WTC11 (cell line): ENCODE data around the gene KRTAP10-3. TPM values are rescaled to one million over a fixed set of nuclear protein-coding genes. Genes with fewer than 3 reads are reported as not detected.

Experiments used
- ATAC-seq: fragments of 200-7000 bp; cut with Tn5 transposase; 2 replicates; pipeline ENCODE4 v1.10.0; 2021; ENCODE audit warnings: mild to moderate bottlenecking, moderate library complexity
- CTCF ChIA-PET: fragments of 300-600 bp; sonication (Branson Sonifier 250); formaldehyde crosslinking; loops from one replicate; lab custom pipeline; 2021; ENCODE audit warnings: antibody characterized with exemption; lab: Charles Lee
- POLR2A ChIA-PET: fragments of 350-600 bp; sonication (Branson Sonifier 250); formaldehyde crosslinking; loops from one replicate; lab custom pipeline; 2021; ENCODE audit warnings: antibody characterized with exemption; lab: Charles Lee
- DNase-seq: peaks from one replicate; pipeline ENCODE4 v3.0.0; 2021; ENCODE audit warnings: low spot score
- H3K27ac Mint-ChIP-seq: 2 replicates; pipeline ENCODE4 v1.8.0; 2021; ENCODE audit warnings: mixed read lengths
- H3K27me3 Mint-ChIP-seq: 2 replicates; pipeline ENCODE4 v1.8.0; 2021; ENCODE audit warnings: low read depth, mild to moderate bottlenecking, moderate library complexity, mixed read lengths
- H3K36me3 Mint-ChIP-seq: 2 replicates; pipeline ENCODE4 v1.8.0; 2021; ENCODE audit warnings: mixed read lengths
- H3K4me1 Mint-ChIP-seq: 2 replicates; pipeline ENCODE4 v1.8.0; 2022; ENCODE audit warnings: mixed read lengths
- H3K4me3 Mint-ChIP-seq: 2 replicates; pipeline ENCODE4 v1.8.0; 2021; ENCODE audit warnings: mild to moderate bottlenecking, moderate library complexity, mixed read lengths
- H3K9me3 Mint-ChIP-seq: 2 replicates; pipeline ENCODE4 v1.8.0; 2021; ENCODE audit warnings: mixed read lengths
- FOXK1 ChIP-seq: sonication (generic); formaldehyde crosslinking; IDR thresholded peaks from 2 replicates; pipeline ENCODE4 v1.8.0; 2022; ENCODE audit warnings: mild to moderate bottlenecking, moderate library complexity, missing genetic modification reagents
- GRHL2 ChIP-seq: fragments of 250-450 bp; sonication (Bioruptor Pico); IDR thresholded peaks from 2 replicates; pipeline ENCODE4 v1.8.0; 2022; ENCODE audit warnings: mild to moderate bottlenecking, moderate library complexity; ENCODE audit not compliant: insufficient replicate concordance, severe bottlenecking
- GTF2I ChIP-seq: fragments of 250-450 bp; sonication (Bioruptor Pico); conservative IDR thresholded peaks from 2 replicates; pipeline ENCODE4 v1.4.0; 2021; ENCODE audit warnings: mild to moderate bottlenecking
- JAZF1 ChIP-seq: fragments of 250-450 bp; sonication (Bioruptor Pico); IDR thresholded peaks from 2 replicates; pipeline ENCODE4 v1.9.0; 2021; ENCODE audit warnings: moderate library complexity, mild to moderate bottlenecking, inconsistent platforms
- JUN ChIP-seq: sonication (generic); formaldehyde crosslinking; IDR thresholded peaks from 2 replicates; pipeline ENCODE4 v1.8.0; 2023; ENCODE audit warnings: mild to moderate bottlenecking, missing genetic modification reagents
- MXD4 ChIP-seq: fragments of 250-450 bp; sonication (Bioruptor Pico); IDR thresholded peaks from 2 replicates; pipeline ENCODE4 v1.8.0; 2021; ENCODE audit warnings: mild to moderate bottlenecking, moderate library complexity, borderline replicate concordance
- MYBL2 ChIP-seq: sonication (generic); formaldehyde crosslinking; IDR thresholded peaks from 2 replicates; pipeline ENCODE4 v1.8.1; 2023; ENCODE audit warnings: mild to moderate bottlenecking, moderate library complexity, missing genetic modification reagents
- NFATC4 ChIP-seq: fragments of 250-450 bp; sonication (Bioruptor Pico); IDR thresholded peaks from 2 replicates; pipeline ENCODE4 v1.9.0; 2021; ENCODE audit warnings: mild to moderate bottlenecking
- NFE2L1 ChIP-seq: sonication (generic); formaldehyde crosslinking; IDR thresholded peaks from 2 replicates; pipeline ENCODE4 v1.8.1; 2023; ENCODE audit warnings: missing genetic modification reagents
- OVOL2 ChIP-seq: fragments of 250-450 bp; sonication (Bioruptor Pico); IDR thresholded peaks from 2 replicates; pipeline ENCODE4 v1.9.0; 2021; ENCODE audit warnings: mild to moderate bottlenecking, borderline replicate concordance
- TP53 ChIP-seq: sonication (generic); formaldehyde crosslinking; IDR thresholded peaks from 2 replicates; pipeline ENCODE4 v1.8.1; 2023; ENCODE audit warnings: mild to moderate bottlenecking, missing genetic modification reagents
- ZNF138 ChIP-seq: sonication (generic); formaldehyde crosslinking; conservative IDR thresholded peaks from 2 replicates; pipeline ENCODE4 v1.8.1; 2022; ENCODE audit warnings: mild to moderate bottlenecking, moderate library complexity, missing genetic modification reagents
- ZNF232 ChIP-seq: sonication (generic); formaldehyde crosslinking; IDR thresholded peaks from 2 replicates; pipeline ENCODE4 v1.8.0; 2022; ENCODE audit warnings: mild to moderate bottlenecking, missing genetic modification reagents
- ZNF396 ChIP-seq: fragments of 250-450 bp; sonication (Bioruptor Pico); IDR thresholded peaks from 2 replicates; pipeline ENCODE4 v1.8.0; 2021; ENCODE audit warnings: mild to moderate bottlenecking, moderate library complexity, borderline replicate concordance
- total RNA-seq: library from RNA; stranded (reverse); gene quantifications from 3 replicates; pipeline ENCODE4 v1.2.3, GENCODE V29; 2021
- TF ChIP-seq, protein P1 (sequence below): sonication (generic); formaldehyde crosslinking; IDR thresholded peaks from 2 replicates; pipeline ENCODE4 v1.8.1; 2023; ENCODE audit warnings: mild to moderate bottlenecking, missing genetic modification reagents
- TF ChIP-seq, protein P2 (sequence below): sonication (generic); formaldehyde crosslinking; IDR thresholded peaks from 2 replicates; pipeline ENCODE4 v1.8.0; 2023; ENCODE audit warnings: missing genetic modification reagents
- TF ChIP-seq, protein P3 (sequence below): fragments of 250-450 bp; sonication (Bioruptor Pico); IDR thresholded peaks from 2 replicates; pipeline ENCODE4 v2.1.2; 2022; ENCODE audit warnings: mild to moderate bottlenecking, moderate library complexity
- TF ChIP-seq, protein P4 (sequence below): fragments of 200-600 bp; IDR thresholded peaks from 2 replicates; pipeline ENCODE4 v1.8.0; 2022; ENCODE audit warnings: antibody characterized with exemption
- TF ChIP-seq, protein P5 (sequence below): sonication (generic); formaldehyde crosslinking; IDR thresholded peaks from 2 replicates; pipeline ENCODE4 v1.8.1; 2023; ENCODE audit warnings: mild to moderate bottlenecking, missing genetic modification reagents, borderline replicate concordance
- TF ChIP-seq, protein P6 (sequence below): fragments of 250-450 bp; sonication (Bioruptor Pico); conservative IDR thresholded peaks from 2 replicates; pipeline ENCODE4 v1.9.0; 2021; ENCODE audit warnings: mild to moderate bottlenecking
- TF ChIP-seq, protein P7 (sequence below): sonication (generic); formaldehyde crosslinking; IDR thresholded peaks from 2 replicates; pipeline ENCODE4 v1.8.0; 2022; ENCODE audit warnings: mild to moderate bottlenecking, missing genetic modification reagents

KRTAP10-3 gene
- total RNA-seq, 1 experiment from 2014 or later: not detected

DNA sequence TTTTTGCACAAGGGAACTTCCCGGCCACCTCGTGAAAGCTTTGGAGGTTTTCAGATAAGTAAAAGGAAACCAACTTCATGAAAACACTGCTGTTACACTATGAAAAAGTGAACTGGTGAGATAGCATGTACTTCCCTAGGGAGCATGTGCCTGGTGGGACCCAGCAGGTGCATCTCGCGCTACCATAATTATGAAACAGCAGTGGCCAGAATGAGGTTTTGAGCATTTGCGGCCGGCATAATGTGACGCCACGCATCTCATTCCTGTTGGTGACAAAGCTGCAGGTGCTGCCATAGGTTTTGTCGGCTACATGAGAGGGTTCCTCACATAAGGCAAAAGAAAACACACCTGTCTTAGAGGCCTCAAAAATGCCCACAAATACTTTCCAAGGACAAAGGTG, 1.7 kb downstream of the KRTAP10-3 start (continued):
- TF ChIP-seq NFATC4: no peak
- no peak for TF ChIP-seq OVOL2 (CRISPR knock-in tag)
- TF ChIP-seq, protein P1, sequence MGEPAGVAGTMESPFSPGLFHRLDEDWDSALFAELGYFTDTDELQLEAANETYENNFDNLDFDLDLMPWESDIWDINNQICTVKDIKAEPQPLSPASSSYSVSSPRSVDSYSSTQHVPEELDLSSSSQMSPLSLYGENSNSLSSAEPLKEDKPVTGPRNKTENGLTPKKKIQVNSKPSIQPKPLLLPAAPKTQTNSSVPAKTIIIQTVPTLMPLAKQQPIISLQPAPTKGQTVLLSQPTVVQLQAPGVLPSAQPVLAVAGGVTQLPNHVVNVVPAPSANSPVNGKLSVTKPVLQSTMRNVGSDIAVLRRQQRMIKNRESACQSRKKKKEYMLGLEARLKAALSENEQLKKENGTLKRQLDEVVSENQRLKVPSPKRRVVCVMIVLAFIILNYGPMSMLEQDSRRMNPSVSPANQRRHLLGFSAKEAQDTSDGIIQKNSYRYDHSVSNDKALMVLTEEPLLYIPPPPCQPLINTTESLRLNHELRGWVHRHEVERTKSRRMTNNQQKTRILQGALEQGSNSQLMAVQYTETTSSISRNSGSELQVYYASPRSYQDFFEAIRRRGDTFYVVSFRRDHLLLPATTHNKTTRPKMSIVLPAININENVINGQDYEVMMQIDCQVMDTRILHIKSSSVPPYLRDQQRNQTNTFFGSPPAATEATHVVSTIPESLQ (CRISPR knock-in tag): no peak
- TF ChIP-seq, all 79 proteins: peak for 0

DNA sequence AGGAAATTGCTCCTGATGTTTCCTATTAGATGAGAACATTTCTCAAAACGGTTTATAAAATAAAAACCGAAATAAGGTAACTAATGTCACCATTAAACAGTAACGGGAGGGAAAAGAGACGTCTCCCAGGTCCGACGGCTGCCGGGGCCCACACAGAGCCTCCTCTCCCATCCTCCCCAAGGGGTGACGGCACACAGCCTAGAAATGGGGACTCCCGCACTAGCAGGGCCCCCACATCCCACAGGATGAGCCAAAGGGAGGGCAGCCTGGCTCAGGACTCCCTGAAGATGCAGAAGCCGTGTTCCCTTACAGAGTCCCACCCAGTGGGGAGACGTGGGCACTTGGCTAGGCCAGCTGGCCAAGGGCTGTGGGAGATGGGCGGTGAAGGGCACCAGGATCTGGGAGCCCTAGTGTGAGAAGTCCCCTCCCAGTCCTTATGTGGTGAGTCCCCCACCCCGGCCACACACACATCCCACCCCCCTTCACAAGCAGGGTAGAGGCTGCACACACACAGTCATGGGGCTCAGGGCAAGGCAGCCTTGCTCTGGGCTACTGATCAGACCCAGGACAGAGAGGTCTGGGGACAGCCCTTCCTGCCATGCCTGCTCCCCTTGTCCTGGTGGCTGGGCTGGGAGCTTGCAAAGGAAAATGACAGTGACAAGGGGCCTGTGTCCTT, 3.3 kb downstream of the KRTAP10-3 start:
- Mint-ChIP-seq H3K4me3 (no peak overlapping the region), H3K36me3 (no peaks in the 10 kb centered on the region), H3K27me3 (no peaks in the 10 kb centered on the region; the same call in none of the 2 replicates), H3K9me3 (peaks cover under 1% of the 10 kb centered on the region), H3K27ac (no peak overlapping the region), H3K4me1 (peaks cover 37% of the 10 kb centered on the region)
- CTCF ChIA-PET: no interaction called here
- no peak for ATAC-seq
- TF ChIP-seq, protein P2, sequence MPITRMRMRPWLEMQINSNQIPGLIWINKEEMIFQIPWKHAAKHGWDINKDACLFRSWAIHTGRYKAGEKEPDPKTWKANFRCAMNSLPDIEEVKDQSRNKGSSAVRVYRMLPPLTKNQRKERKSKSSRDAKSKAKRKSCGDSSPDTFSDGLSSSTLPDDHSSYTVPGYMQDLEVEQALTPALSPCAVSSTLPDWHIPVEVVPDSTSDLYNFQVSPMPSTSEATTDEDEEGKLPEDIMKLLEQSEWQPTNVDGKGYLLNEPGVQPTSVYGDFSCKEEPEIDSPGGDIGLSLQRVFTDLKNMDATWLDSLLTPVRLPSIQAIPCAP: no peak
- TF ChIP-seq TP53: no peak
- TF ChIP-seq, protein P3, sequence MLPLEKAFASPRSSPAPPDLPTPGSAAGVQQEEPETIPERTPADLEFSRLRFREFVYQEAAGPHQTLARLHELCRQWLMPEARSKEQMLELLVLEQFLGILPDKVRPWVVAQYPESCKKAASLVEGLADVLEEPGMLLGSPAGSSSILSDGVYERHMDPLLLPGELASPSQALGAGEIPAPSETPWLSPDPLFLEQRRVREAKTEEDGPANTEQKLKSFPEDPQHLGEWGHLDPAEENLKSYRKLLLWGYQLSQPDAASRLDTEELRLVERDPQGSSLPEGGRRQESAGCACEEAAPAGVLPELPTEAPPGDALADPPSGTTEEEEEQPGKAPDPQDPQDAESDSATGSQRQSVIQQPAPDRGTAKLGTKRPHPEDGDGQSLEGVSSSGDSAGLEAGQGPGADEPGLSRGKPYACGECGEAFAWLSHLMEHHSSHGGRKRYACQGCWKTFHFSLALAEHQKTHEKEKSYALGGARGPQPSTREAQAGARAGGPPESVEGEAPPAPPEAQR (CRISPR knock-in tag): no peak
- TF ChIP-seq, protein P4, sequence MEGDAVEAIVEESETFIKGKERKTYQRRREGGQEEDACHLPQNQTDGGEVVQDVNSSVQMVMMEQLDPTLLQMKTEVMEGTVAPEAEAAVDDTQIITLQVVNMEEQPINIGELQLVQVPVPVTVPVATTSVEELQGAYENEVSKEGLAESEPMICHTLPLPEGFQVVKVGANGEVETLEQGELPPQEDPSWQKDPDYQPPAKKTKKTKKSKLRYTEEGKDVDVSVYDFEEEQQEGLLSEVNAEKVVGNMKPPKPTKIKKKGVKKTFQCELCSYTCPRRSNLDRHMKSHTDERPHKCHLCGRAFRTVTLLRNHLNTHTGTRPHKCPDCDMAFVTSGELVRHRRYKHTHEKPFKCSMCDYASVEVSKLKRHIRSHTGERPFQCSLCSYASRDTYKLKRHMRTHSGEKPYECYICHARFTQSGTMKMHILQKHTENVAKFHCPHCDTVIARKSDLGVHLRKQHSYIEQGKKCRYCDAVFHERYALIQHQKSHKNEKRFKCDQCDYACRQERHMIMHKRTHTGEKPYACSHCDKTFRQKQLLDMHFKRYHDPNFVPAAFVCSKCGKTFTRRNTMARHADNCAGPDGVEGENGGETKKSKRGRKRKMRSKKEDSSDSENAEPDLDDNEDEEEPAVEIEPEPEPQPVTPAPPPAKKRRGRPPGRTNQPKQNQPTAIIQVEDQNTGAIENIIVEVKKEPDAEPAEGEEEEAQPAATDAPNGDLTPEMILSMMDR: no peak
- no peak for TF ChIP-seq FOXK1
- no peak for TF ChIP-seq ZNF396
- TF ChIP-seq, protein P5, sequence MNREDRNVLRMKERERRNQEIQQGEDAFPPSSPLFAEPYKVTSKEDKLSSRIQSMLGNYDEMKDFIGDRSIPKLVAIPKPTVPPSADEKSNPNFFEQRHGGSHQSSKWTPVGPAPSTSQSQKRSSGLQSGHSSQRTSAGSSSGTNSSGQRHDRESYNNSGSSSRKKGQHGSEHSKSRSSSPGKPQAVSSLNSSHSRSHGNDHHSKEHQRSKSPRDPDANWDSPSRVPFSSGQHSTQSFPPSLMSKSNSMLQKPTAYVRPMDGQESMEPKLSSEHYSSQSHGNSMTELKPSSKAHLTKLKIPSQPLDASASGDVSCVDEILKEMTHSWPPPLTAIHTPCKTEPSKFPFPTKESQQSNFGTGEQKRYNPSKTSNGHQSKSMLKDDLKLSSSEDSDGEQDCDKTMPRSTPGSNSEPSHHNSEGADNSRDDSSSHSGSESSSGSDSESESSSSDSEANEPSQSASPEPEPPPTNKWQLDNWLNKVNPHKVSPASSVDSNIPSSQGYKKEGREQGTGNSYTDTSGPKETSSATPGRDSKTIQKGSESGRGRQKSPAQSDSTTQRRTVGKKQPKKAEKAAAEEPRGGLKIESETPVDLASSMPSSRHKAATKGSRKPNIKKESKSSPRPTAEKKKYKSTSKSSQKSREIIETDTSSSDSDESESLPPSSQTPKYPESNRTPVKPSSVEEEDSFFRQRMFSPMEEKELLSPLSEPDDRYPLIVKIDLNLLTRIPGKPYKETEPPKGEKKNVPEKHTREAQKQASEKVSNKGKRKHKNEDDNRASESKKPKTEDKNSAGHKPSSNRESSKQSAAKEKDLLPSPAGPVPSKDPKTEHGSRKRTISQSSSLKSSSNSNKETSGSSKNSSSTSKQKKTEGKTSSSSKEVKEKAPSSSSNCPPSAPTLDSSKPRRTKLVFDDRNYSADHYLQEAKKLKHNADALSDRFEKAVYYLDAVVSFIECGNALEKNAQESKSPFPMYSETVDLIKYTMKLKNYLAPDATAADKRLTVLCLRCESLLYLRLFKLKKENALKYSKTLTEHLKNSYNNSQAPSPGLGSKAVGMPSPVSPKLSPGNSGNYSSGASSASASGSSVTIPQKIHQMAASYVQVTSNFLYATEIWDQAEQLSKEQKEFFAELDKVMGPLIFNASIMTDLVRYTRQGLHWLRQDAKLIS: no peak
- TF ChIP-seq, protein P6, sequence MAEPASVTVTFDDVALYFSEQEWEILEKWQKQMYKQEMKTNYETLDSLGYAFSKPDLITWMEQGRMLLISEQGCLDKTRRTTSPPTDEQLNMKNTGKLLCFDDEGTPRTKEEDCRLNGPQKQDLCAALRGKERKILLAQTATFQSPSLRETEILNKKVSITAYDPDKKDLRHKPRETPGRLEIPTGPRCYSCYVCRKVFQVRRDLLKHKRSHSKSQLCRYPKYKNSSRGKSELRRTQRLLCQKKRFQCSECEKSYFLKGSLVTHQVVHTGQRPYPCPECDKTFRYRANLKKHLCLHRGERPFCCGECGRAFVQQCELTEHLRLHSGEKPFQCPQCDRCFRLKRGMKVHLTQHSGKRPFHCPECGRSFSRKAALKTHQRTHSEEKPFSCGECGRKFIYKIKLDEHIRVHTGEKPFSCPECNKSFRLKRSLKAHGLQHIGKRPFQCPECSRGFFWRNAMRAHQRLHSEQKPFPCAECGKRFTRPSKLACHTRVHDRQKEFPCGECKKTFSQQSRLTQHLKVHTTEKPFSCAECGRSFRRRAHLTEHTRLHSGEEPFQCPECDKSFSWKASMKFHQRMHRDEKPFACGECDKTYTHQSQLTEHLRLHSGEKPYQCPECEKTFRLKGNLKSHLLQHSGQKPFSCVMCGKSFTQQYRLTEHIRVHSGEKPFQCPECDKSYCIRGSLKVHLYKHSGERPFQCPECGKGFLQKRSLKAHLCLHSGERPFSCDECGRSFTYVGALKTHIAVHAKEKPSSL: no peak
- TF ChIP-seq, protein P7, sequence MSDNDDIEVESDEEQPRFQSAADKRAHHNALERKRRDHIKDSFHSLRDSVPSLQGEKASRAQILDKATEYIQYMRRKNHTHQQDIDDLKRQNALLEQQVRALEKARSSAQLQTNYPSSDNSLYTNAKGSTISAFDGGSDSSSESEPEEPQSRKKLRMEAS: no peak
- TF ChIP-seq GTF2I: no peak
- no peak for TF ChIP-seq ZNF232 (CRISPR knock-in tag)
- no peak for TF ChIP-seq OVOL2 (CRISPR knock-in tag)
- no peak for TF ChIP-seq GRHL2 (CRISPR knock-in tag)
- no peak for TF ChIP-seq NFATC4
- TF ChIP-seq ZNF138 (CRISPR knock-in tag): no peak
- TF ChIP-seq JUN (CRISPR knock-in tag): no peak
- TF ChIP-seq NFE2L1 (CRISPR knock-in tag): no peak
- no peak for TF ChIP-seq JAZF1 (CRISPR knock-in tag)
- no peak for TF ChIP-seq MYBL2 (CRISPR knock-in tag)
- TF ChIP-seq MXD4 (CRISPR knock-in tag): no peak
- POLR2A ChIA-PET: no interaction called here
- DNase-seq: no peak
